ENCODE results near the gene TMEM63B.

GRCh38 chr6:44110005-44110676 is 17.2 kb upstream of the TMEM63B start:
- TF ChIP-seq, protein P1, sequence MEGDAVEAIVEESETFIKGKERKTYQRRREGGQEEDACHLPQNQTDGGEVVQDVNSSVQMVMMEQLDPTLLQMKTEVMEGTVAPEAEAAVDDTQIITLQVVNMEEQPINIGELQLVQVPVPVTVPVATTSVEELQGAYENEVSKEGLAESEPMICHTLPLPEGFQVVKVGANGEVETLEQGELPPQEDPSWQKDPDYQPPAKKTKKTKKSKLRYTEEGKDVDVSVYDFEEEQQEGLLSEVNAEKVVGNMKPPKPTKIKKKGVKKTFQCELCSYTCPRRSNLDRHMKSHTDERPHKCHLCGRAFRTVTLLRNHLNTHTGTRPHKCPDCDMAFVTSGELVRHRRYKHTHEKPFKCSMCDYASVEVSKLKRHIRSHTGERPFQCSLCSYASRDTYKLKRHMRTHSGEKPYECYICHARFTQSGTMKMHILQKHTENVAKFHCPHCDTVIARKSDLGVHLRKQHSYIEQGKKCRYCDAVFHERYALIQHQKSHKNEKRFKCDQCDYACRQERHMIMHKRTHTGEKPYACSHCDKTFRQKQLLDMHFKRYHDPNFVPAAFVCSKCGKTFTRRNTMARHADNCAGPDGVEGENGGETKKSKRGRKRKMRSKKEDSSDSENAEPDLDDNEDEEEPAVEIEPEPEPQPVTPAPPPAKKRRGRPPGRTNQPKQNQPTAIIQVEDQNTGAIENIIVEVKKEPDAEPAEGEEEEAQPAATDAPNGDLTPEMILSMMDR (conservative IDR thresholded peaks at IDR 0.05; ENCODE audit: low read length), result no peak
- no peak for TF ChIP-seq EZH2phosphoT487 (IDR thresholded peaks at IDR 0.05; ENCODE audit: borderline replicate concordance)

All from Loucy (cell line).